Left ventricle myocardium inferior (tissue), 1 donor: ENCODE data around the gene CNGB1. TPM values are rescaled to one million over a fixed set of nuclear protein-coding genes. Genes with fewer than 3 reads are reported as not detected.
"Not testable (repeated sequence)": the region's sequence is repeated elsewhere in the genome, so short reads cannot be mapped to it uniquely, and the experiment has no call there.

ENCODE experiments used
- DNase-seq: peaks from one replicate; pipeline ENCODE4 v3.0.0-alpha.2; 2020
- H3K27ac ChIP-seq: fragments of 200-600 bp; replicated peaks from 2 replicates; pipeline ENCODE4 v1.8.0; 2021
- H3K27me3 ChIP-seq: fragments of 200-600 bp; 2 replicates; pipeline ENCODE4 v1.8.0; 2021; ENCODE audit warnings: low read depth
- H3K36me3 ChIP-seq: fragments of 200-600 bp; 2 replicates; pipeline ENCODE4 v1.8.0; 2021
- H3K4me1 ChIP-seq: fragments of 200-600 bp; 2 replicates; pipeline ENCODE4 v1.8.0; 2021
- H3K4me3 ChIP-seq: fragments of 200-600 bp; 2 replicates; pipeline ENCODE4 v1.8.0; 2021; ENCODE audit warnings: mild to moderate bottlenecking, moderate library complexity
- H3K9me3 ChIP-seq: fragments of 200-600 bp; replicated peaks from 2 replicates; pipeline ENCODE4 v1.8.0; 2021
- CTCF ChIP-seq: fragments of 200-600 bp; IDR thresholded peaks from 2 replicates; pipeline ENCODE4 v1.8.0; 2021; ENCODE audit warnings: antibody characterized with exemption, mild to moderate bottlenecking, borderline replicate concordance
- intact Hi-C: fragments of 100-400 bp; cut with micrococcal nuclease; formaldehyde crosslinking; loops from one replicate; pipeline ENCODE4 v1.11.0; 2022
- total RNA-seq: library from RNA; stranded (reverse); fragmentation: NEBNext Ultra II Directional; extraction: Animal tissue kit (Norgen Biotek cat#: 25700); gene quantifications from one replicate; pipeline ENCODE4 v1.2.1, GENCODE V29; 2021
- donor health status: DM: no; HTN: yes; CAD: no; lungs with severe emphysema.

The CNGB1 gene
- total RNA-seq, 1 donor from 2014 or later = not detected

GRCh38 chr16:58012481-58012880 lies 41.6 kb upstream of the CNGB1 start:
- Histone ChIP-seq H3K36me3 (peaks cover 49% of the 10 kb centered on the region), H3K27ac (no peak overlapping the region), H3K4me1 (peaks cover 12% of the 10 kb centered on the region), H3K9me3 (no peaks in the 10 kb centered on the region), H3K27me3 (no peaks in the 10 kb centered on the region), H3K4me3 (no peak overlapping the region)
- intact Hi-C loops = no loop called here
- DNase-seq = peak; percentile 3
- TF ChIP-seq CTCF = no peak

- intact Hi-C loops = no loop called here
- Histone ChIP-seq H3K4me1 (peaks cover 12% of the 10 kb centered on the region), H3K9me3 (no peaks in the 10 kb centered on the region), H3K27me3 (no peaks in the 10 kb centered on the region), H3K27ac (no peak overlapping the region), H3K36me3 (peaks cover 53% of the 10 kb centered on the region), H3K4me3 (no peak overlapping the region)
- no peak for DNase-seq
- TF ChIP-seq CTCF = no peak
Measured at GRCh38 chr16:58011652-58012051, 40.7 kb upstream of the CNGB1 start.

GRCh38 chr16:58010886-58011285 lies 40.0 kb upstream of the CNGB1 start:
- Histone ChIP-seq H3K4me1 (peaks cover 12% of the 10 kb centered on the region), H3K36me3 (peaks cover 58% of the 10 kb centered on the region), H3K9me3 (no peaks in the 10 kb centered on the region), H3K4me3 (no peak overlapping the region), H3K27ac (no peak overlapping the region), H3K27me3 (no peaks in the 10 kb centered on the region)
- DNase-seq = no peak
- no peak for TF ChIP-seq CTCF
- intact Hi-C loops = no loop called here

GRCh38 chr16:58009856-58010416 lies 39.0 kb upstream of the CNGB1 start:
- DNase-seq = peak; percentile 12
- H3K36me3 ChIP-seq = peaks cover 58% of the 10 kb centered on the region
- intact Hi-C loops = no loop called here
- no peak overlapping the region for H3K27ac ChIP-seq
- H3K27me3 ChIP-seq = no peaks in the 10 kb centered on the region
- H3K9me3 ChIP-seq = no peaks in the 10 kb centered on the region
- TF ChIP-seq CTCF = no peak
- H3K4me1 ChIP-seq = peaks cover 15% of the 10 kb centered on the region
- no peak overlapping the region for H3K4me3 ChIP-seq

- H3K36me3 ChIP-seq = peaks cover 18% of the 10 kb centered on the region
- peak overlapping the region; percentile 39 for H3K27ac ChIP-seq
- peak overlapping the region; percentile 28 for H3K4me3 ChIP-seq
- peaks cover 29% of the 10 kb centered on the region for H3K4me1 ChIP-seq
- not testable (repeated sequence) for H3K27me3 ChIP-seq, H3K9me3 ChIP-seq
- intact Hi-C loops = loop anchor here (5.0 kb wide), 1 partner anchor 107 kb away; no protein-coding TSS in a partner anchor
- peak; percentile 59 for DNase-seq
Measured at GRCh38 chr16:58004736-58005135, 33.8 kb upstream of the CNGB1 start.

- Histone ChIP-seq H3K4me1 (peaks cover 44% of the 10 kb centered on the region), H3K36me3 (peaks cover 19% of the 10 kb centered on the region), H3K27ac (no peak overlapping the region), H3K9me3 (no peaks in the 10 kb centered on the region), H3K27me3 (no peaks in the 10 kb centered on the region), H3K4me3 (no peak overlapping the region)
- intact Hi-C loops = loop anchor here (5.0 kb wide), 1 partner anchor 106 kb away; no protein-coding TSS in a partner anchor
- DNase-seq = no peak
- TF ChIP-seq CTCF = no peak
Measured at GRCh38 chr16:58002936-58003335, 32.0 kb upstream of the CNGB1 start.
